H1 (cell line): ENCODE data around the gene ADAMTS8. TPM values are rescaled to one million over a fixed set of nuclear protein-coding genes. Genes with fewer than 3 reads are reported as not detected.

Experiments
- EP300 ChIP-seq, 2 experiments: IDR thresholded peaks; 1 replicate in 1 of 2; 2 replicates in 1 of 2; pipeline ENCODE4 v1.6.1; 2011 to 2012; ENCODE audit warnings: low read depth in 2 of 2, low read length in 2 of 2, mild to moderate bottlenecking in 2 of 2, borderline replicate concordance in 1 of 2, inconsistent platforms in 1 of 2, moderate library complexity in 1 of 2
- polyA plus RNA-seq, 7 experiments: library from polyadenylated mRNA; depleted of rRNA in 3 of 7; stranded (reverse) in 5 of 7; unstranded in 2 of 7; fragments of >200 nt in 5 of 7; fragments of 200-250 nt in 2 of 7; gene quantifications; 1 replicate in 5 of 7; 2 replicates in 1 of 7; 4 replicates in 1 of 7; pipeline versions ENCODE4 v1.2.1 to v1.2.3, GENCODE V29; 2011 to 2013; ENCODE audit warnings: missing spikeins in 2 of 7, mixed read lengths in 2 of 7
- total RNA-seq: library from RNA; stranded (reverse); fragmentation: NEBNext Ultra II Directional; extraction: Animal tissue kit (Norgen Biotek cat#: 25700); gene quantifications from 2 replicates; pipeline ENCODE4 v1.2.1, GENCODE V29; 2021

Gene ADAMTS8
- total and polyA plus RNA-seq, 2 of the 8 experiments (the other 6 are each of a cell fraction or from before 2014, with no cell fraction given): 9.3 to 16.6 TPM

- no peak for TF ChIP-seq EP300 (IDR thresholded peaks at IDR 0.05; ENCODE audit: borderline replicate concordance in 1 of 2, low read depth in 2 of 2, low read length in 2 of 2)
These were observed 42.7 kb upstream of the ADAMTS8 start (continued) for GRCh38 chr11:130470832-130471706.
